COLO668 (cell line): ENCODE results near the gene ITFG1.
A peak's percentile ranks its signal among the peaks of the same experiment; 100 is the strongest.
"Not testable (repeated sequence)": the region's sequence is repeated elsewhere in the genome, so short reads cannot be mapped to it uniquely, and the experiment has no call there.

Experiments used
- DNase-seq: peaks from one replicate; lab custom pipeline; 2025; ENCODE audit not compliant: unreplicated experiment; lab: John Stamatoyannopoulos, UW

Gene ITFG1

DNA sequence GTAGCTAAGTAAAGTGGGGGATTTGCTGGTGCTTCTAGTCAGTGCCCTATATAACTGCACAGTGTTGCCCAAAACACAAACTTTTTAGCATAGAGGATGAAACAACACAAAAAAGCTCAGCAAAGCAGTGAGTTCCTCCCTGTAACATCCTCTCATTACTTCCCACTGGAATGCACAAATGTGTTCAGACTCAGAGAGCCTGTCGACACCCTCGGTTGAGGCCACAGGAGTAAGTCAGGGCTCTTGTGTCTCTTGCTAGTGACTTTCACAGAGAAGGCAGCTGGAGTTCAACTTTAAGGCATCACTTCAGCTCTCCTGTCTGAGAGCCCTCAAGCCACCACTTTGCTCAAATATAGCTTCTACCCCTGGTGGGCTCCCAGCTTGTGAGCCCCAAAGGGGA is 209.9 kb downstream of the ITFG1 start:
- DNase-seq, result no peak

DNA sequence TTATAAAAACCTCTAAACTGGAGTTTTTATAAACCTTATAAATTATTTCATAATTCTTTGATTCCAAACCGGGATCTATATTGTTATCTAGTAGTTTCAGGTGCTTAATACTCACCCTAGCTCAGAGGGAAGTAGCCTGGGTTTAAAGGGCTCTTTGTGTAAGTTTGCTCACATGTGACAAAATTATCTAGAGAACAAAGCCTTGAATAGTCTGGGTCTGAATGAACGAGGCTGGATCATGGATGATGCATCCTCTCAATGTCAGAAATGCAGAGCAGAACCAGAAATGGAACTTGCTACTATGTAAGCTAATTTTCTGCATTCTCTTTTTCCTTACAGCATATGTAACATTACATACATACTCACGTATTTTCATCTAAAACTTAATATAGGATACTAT is 213.2 kb downstream of the ITFG1 start:
- no peak for DNase-seq

DNA sequence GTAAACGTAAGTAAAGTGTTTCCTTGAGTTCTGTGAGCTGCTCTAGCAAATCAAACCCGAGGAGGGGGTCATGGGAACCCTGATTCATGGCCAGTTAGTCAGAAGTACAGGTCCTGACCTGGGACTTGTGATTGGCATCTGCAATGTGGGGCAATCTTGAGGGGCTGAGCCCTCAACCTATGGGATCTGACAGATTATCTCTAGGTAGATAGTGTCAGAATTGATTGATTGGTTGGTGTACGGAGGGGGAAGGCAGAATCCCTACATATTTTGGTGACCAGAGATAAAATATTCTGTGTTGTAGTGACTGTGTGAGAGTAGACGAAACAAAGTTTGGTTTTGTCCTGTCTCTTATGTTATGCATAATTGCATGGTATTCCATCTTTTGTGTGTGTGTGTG is 216.7 kb downstream of the ITFG1 start:
- no peak for DNase-seq

DNA sequence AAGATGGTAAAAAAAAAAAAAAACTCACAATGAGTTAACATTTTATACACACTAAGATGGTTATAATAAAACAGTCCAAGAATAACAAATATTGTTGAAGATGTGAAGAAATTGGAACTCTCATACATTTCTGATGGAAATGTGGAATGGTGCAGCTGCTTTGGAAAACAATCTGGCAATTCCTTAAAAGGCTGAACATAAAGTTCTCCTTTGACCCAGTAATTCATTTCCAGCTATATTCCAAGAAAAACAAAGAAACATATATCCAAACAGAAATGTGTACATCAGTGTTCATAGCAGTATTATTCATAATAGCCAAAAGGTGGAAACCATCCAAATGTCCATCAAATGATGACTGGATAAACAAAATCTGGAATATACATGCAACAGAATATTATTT is 219.8 kb downstream of the ITFG1 start:
- DNase-seq, result no peak

DNA sequence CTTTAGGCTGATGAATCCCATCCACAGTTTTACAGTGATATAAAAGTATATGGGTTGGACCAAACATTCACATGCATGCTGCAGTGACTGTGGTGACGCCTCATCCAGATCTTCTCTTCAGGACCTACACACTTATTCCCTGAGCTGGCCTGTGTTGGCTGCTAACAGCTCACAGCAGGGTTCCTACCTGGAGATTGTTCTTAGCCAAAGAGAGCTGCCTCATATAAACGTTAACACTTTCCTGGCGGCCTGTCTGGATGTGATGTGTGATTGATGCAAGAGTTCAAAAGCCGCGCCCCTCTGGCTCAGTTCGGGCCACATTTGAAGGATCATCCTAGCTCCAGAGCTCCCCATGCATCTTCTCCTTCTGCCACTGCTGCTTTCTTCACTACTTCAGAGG is 224.1 kb downstream of the ITFG1 start:
- no peak for DNase-seq

DNA sequence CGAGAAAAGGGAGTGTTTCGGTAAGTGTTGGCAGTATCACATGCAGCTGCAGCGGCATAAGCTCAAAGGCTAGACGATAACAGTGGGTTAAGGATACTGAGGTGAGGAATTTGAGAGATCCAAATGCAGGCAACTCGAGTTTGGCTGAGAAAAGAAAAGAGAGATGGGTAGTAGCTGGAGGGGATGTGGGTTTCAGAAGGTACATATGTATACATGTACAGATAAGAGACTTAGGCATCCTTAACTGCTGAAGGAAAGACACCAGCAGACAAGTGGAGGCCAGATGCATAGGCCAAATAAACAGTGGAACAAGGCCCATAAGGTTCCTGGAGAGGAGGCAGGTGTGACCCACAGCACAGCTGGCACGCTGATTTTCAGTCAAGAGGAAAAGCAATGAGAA is 230.6 kb downstream of the ITFG1 start:
- no peak for DNase-seq

DNA sequence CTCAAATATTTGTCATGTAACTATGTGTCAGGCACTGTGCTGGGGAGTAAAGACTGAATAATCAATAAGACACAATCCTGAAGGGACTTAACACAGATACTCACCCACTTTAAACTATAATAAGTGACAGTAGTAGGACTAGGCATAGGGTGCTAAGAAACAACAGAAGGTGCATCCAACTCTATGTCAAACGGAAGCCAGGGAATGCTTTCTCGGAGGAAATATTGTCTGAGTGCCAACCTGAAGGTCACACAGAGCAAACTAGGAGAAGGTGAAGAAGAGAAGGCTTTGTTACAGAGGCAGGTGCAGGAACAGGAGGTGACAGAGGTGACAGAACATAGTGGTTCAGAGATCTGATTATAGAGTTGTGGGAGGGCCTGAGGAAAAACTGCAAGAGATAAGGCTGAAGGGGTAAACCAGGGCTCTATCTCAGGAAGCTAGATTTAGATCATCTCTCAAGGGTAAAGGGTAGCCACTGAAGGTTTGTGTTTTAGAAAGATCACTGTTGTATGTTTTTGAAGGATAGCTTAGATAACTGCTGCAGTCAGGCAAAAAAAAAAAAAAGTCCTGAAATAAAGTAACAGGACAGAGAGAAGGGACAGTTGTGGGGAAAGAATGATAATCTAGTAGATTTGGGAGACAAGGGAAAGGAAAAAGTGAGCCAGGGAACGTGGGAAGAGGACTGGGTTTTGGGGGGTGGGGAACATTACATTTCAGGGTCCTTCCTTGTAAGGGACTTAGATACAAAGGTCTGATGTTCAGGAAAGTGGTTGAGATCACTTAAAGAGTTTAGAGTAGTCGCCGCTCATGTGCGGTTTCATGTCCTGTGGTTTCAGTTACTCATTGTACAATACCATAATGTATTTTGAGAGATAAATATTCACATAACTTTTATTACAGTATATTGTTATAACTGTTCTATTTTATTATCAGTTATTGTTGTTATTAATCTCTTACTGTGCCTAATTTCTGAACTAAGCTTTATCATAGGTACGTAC is 231.5 kb downstream of the ITFG1 start:
- DNase-seq, result no peak

DNA sequence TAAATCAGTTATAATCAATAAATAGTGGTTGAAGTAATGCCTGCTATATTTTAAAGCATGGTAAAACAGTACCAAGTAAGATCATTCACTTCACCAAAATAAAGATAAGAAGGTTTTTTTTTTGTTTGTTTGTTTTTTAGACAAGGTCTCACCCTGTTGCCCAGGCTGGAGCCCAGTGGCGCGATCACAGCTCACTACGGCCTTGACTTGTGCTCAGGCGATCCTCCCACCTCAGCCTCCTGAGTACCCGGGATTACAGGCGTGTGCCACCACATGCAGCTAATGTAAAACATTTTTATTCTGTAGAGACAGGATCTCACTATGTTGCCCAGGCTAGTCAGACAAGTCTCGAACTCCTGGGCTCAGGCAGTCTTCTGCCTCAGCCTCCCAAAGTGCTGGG is 232.6 kb downstream of the ITFG1 start:
- DNase-seq, result no peak

DNA sequence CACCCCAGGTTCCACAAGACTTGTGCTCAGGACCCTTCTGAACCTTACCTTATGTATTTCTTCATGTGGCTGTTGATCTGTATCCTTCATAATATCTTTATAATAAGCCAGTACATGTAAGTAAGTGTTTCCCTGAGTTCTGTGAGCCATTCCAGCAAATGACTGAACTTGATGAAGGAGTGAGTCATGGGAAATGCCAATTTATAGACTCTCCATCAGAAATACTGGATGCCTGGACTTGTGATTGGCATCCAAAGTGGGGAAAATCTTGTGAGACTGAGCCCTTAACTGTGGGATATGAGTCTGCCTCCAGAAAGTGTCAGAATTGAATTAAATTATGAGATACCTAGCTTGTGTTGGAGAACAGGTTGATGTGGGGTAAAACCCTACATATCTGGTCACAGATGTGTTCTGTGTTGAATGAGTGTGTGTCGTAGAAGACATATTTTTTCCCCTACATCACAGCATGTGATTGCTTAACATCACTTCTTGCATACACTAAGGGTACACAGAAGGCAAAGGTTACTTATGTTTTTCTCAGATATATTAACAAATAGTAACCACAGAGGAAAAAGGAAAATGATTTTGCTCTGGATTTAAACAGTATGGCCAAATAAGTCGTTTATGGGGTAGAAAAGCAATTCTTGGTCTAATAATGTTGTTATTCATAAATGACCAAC is 247.0 kb downstream of the ITFG1 start:
- no peak for DNase-seq

DNA sequence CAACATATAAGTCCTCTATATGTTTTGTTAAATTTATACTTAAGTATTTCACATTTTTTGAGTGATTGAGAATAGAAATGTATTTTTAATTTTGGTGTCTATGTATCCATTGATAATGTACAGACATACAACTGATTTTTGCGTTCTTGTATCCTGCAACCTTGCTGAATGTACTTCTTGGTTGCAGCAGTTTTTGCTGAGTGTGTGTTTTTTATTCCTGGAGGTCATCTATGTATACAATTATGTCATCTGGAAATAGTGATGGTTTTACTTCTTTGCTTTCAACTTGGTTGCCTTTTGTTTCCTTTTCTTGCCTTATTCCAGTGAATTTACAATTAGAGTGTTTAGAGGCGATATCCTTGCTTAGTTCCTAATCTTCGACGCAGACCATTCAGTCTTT is 249.6 kb downstream of the ITFG1 start:
- no peak for DNase-seq

DNA sequence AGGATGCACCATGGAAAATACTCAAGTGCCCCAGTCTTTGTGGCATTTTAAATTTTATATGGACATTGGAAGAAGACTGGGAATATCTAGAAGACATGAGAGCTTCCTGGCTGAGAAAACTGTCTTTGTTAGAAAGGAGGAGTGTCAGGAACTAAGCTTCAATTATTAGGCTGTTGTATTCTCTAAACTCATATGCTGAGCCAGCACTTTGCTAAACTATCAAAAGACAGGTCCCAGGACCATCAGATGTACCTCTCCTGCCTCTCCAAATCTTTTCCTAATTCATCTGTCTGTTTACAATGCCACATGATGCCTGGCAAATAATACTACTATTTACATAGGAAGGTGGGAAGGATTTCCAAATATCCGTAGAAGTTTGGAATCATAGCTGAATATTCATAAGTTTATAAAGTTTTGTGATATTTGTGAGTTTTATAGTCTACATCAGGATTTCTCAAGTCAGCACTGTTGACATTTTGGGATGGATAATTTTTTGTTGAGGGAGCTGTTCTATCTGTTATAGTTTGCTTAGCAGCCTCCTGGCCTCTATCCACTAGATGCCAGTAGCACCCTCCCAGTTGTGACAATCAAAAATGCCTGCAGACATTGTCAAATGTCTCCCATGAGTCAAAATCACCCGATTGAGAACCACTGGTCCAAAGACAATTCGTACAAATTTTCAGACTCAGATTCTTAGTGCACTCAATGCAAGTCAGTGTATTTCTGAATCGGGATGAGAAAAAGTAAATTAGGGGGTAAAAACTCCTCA is 255.9 kb downstream of the ITFG1 start:
- no peak for DNase-seq

DNA sequence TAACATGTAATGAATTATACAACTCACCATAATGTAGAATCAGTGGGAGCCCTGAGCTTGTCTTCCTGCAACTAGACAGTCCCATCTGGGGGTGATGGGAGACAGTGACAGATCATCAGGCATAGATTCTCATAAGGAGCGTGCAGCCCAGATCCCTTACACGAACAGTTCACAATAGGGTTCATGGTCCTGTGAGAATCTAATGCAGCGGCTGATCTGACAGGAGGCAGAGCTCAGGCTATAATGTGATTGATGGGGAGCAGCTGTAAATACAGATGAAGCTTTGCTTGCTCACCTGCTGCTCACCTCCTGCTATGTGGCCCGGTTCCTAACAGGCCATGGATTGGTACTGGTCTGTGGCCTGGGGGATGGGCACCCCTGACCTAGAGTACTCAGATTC is 257.4 kb downstream of the ITFG1 start:
- peak; percentile 92 for DNase-seq

DNA sequence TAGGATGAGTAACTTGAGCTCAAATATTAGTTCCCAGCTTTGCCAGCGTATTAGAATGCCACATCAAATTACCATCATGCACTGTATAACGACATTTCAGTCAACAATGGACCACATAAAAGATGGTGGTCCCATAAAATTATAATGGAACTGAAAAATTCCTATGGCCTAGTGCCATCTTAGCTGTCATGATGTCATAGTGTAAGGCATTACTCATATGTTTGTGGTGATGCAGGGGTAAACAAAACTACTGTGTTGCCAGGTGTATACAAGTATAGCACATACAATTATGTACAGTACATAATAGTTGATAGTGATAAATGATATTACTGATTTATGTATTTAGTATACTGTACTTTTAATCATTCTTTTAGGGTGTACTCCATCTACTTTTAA is 262.7 kb downstream of the ITFG1 start:
- no peak for DNase-seq

DNA sequence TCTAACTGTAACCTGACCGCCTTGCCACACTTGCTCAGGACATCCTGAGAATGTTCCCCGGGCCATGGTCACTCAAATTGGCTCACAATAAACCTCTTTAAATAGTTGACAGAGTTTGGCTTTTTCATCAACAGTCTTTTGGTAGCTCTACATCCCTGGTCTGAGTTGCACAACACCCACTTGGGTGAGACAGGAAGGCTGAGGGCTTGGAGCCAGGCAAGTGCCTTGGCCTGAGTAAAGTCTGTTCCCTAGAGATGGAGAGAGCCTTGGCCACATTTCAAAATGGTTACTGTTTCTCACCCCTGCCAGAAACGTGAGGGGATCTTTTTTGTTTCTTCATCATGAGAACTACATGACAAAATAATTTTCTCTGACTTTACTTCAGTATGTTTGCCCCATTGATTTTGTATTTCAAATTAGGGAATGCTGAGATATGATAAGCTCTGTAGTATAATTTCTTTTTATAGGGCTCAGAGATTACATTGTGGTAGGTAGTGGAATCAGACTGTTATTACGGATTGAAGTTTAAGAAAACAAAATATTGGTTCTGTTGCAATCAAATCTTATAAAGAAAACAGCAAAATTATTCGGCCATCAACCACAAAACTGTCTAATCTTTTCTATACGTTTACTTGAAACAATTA is 263.2 kb downstream of the ITFG1 start:
- no peak for DNase-seq

DNA sequence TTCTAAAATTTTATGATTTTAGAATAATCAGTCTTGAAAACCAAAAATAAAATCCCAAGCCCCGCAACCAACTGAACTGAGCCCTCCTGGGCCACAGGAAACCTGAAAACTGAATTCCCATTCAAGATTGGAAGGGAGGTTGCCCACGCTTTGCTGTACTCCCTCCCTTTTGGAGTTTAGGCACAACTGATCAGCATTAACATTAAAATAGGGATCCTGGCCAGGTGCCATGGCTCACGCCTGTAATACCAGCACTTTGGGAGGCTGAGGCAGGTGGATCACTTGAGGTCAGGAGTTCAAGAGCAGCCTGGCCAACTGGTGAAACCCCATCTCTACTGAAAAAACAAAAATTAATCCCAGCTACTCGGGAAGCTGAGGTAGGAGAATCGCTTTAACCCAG is 264.4 kb downstream of the ITFG1 start:
- no peak for DNase-seq

DNA sequence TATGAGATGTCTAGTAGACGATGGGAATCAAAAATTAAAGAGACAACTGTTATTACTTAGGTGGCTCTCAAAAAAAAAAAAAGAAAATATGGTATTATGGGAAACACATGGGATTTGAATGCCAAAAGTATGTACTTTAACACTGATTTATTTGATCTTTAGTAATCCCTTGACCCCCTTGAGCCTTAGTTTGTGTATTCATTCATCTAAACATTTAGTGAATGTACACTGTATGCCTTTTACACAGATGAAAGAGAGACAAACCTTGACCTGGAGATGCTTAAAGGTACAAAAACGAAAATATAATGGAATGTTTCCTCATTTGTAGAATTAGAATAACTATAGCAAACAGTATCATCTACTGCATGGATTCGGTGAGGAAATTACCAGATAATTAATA is 278.5 kb downstream of the ITFG1 start:
- DNase-seq, result no peak

DNA sequence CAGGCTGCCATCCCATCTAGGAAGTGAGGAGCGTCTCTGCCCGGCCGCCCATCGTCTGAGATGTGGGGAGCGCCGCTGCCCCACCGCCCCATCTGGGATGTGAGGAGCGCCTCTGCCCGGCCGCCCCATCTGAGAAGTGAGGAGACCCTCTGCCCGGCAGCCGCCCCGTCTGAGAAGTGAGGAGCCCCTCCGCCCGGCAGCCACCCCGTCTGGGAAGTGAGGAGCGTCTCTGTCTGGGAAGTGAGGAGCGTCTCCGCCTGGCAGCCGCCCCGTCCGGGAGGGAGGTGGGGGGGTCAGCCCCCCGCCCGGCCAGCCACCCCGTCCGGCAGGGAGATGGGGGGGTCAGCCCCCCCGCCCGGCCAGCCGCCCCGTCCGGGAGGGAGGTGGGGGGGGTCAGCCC is 279.8 kb downstream of the ITFG1 start:
- DNase-seq, result not testable (repeated sequence)

DNA sequence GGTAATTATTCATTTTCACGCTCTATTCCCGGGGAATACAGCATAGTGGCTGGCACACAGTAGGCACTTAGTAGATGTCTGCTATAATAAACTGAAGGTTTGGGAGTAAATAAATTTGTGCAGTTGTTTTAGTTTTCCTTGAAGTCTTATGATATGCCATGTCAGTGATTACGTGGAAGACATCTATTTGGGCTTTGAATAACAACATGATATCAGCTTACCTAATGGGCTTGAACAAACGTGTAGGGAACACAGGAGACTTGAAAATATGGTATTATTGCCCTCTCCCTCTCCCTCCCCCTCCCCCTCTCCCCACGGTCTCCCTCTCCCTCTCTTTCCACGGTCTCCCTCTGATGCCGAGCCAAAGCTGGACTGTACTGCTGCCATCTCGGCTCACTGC is 280.8 kb downstream of the ITFG1 start:
- no peak for DNase-seq

DNA sequence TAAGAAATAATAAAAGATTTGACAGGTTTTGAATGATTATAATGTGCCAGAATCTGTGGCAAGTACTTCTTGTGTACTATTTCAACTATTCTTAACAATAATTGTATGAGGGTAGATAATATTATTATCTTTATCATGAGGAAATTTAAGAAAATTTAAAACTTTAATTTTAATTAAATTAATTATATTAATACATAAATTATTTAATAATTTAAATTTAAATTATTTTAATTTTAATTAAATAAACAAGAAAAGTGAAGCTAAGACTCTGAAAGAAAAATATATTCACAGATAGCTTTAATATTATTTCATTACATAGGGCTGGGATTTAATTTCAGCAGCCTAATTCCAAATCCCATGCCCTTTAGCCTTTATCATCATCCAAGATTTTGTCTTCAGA is 285.7 kb downstream of the ITFG1 start:
- no peak for DNase-seq

DNA sequence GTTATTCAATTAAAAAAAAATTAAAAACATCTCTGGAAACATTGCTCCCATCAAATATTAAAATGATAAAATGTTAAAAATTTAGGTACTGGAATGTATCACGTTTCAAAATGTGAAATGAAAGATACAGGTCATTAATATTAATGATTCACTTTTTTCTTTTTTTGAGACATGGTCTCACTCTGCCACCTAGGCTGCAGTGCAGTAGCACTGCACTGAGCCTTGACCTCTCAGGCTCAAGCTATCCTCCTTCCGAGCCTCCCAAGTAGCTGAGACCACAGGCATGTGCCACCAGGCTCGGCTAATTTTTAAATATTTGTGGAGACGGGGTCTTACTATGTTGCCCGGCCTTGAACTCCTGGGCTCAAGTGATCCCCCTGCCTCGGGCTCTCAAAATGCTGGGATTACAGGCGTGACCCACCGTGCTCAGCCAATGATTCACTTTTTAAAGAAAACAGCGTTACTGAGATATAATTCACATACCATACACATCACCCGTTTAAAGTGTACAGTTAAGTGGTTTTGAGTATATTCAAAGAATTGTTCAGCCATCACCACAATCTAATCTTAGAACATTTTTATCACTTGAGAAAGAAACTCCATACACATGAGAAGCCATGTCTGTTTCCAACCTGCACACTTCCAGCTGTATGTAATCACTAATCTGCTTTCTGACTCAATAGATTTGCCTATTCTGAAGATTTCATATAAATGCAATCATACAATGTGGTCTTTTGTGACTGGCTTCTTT is 298.0 kb downstream of the ITFG1 start:
- no peak for DNase-seq
